ENCODE results near the gene TIMP4. TPM values are rescaled to one million over a fixed set of nuclear protein-coding genes. Genes with fewer than 3 reads are reported as not detected.

The TIMP4 gene
- polyA plus RNA-seq (2013, experiment 1 of 2): 20.4 TPM
- 11.2 TPM for polyA plus RNA-seq (2013, experiment 2 of 2)

DNA sequence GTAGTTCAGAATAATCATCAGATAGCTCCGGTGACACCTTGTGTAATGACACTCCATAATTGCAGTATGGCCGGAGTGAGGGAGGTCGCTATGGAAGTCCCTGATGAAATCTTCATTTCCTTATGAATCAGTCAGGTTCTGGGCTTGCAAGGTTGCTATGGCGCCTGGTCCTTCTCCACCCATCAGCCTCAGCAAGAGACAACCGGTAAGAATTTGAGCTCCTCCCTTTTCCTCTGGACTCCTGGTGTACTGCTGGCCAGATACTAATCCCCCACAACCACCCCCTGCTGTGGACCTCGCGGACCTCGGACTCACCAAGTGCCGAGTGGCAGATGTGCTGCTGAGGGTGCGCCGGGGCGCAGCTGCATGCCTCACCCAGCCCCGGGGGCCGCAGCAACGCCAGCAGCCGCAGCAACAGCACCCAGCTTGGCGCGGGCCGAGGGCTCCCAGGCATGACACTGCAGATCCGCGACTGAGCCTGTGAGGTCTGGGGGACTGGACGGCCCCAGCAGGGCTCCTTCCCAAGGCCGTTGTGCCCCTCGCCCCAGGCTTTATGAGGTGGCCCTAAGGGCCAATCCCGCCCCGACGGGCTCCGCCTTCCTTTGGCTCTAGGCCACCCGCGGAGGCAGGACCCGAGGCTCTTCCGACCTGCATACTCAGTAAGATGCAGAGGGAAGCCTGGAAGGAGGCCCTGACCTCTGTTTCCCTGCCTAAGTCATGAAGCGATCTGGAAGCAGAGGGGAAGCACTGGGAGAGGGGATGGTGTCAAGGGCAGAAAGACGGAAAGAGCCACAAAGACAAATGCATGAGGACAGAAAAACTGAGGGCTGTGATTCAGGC, at the start of gene TIMP4:
TIMP4 (minus strand) TSS at position 526 of the 840 bp plus-strand sequence; CDS start at position 454, 72 bp downstream.
- Histone ChIP-seq H3K36me3 (ENCODE audit: insufficient read depth, low read length) (peaks cover 7% of the 10 kb centered on the region; the same call in 1 of the 2 replicates), H3K4me1 (ENCODE audit: insufficient read depth, low read length) (peaks cover 32% of the 10 kb centered on the region), H3K9ac (ENCODE audit: low read depth, low read length) (peak within 1 kb of the TSS; percentile 53), H3K27me3 (ENCODE audit: insufficient read depth, low read length) (no peaks in the 10 kb centered on the region), H3K4me3 (ENCODE audit: low read length) (peak within 1 kb of the TSS; percentile 53), H3K27ac (ENCODE audit: low read depth, low read length) (peak within 1 kb of the TSS; percentile 93), H3K9me3 (ENCODE audit: insufficient read depth, low read depth, low read length) (no peaks in the 10 kb centered on the region)
- WGBS: 4% methylated on average over 34 of the region's 34 CpGs

DNA sequence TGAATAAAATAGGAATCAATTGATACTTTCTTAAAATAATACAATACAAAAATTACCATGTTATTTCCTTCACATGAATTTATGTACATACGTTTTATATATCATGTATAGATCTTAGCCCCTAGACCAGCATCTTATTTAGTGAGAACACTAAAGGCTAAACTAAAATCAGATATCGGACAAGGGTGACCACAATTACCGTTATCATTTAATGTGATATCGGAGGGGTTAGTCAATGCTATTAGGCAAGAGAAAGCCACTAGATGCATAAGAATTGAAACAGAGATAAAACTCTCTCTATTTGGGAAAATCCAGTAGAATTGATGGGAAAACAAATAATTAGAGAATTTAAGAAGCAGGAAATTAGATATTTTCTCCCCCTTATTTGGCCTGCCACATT, 46.5 kb upstream of the TIMP4 start:
- H3K27me3 ChIP-seq (ENCODE audit: insufficient read depth, low read length): no peaks in the 10 kb centered on the region
- no peak overlapping the region for H3K4me3 ChIP-seq (ENCODE audit: low read length)
- H3K9me3 ChIP-seq (ENCODE audit: insufficient read depth, low read depth, low read length): no peaks in the 10 kb centered on the region
- 100% methylated on average over 3 of the region's 4 CpGs for WGBS
- H3K9ac ChIP-seq (ENCODE audit: low read depth, low read length): no peak overlapping the region
- no peak overlapping the region for H3K27ac ChIP-seq (ENCODE audit: low read depth, low read length)
- H3K36me3 ChIP-seq (ENCODE audit: insufficient read depth, low read length): no peaks in the 10 kb centered on the region
- H3K4me1 ChIP-seq (ENCODE audit: insufficient read depth, low read length): no peaks in the 10 kb centered on the region

DNA sequence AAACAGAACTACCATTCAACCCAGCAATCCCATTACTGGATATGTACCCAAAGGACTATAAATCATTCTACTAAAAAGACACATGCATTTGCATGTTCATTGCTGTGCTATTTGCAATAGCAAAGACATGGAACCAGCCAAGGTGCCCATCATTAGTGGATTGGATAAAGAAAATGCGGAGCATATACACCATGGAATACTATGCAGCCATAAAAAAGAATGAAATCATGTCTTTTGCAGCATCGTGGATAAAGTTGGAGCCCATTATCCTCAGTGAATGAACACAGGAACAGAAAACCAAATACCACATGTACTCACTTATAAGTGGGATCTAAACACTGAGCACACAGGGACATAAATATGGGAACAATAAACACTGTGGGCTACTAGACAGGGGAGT, 43.1 kb upstream of the TIMP4 start:
- 100% methylated on average over 2 of the region's 2 CpGs for WGBS
- Histone ChIP-seq H3K4me3 (ENCODE audit: low read length) (no peak overlapping the region), H3K9ac (ENCODE audit: low read depth, low read length) (no peak overlapping the region)

DNA sequence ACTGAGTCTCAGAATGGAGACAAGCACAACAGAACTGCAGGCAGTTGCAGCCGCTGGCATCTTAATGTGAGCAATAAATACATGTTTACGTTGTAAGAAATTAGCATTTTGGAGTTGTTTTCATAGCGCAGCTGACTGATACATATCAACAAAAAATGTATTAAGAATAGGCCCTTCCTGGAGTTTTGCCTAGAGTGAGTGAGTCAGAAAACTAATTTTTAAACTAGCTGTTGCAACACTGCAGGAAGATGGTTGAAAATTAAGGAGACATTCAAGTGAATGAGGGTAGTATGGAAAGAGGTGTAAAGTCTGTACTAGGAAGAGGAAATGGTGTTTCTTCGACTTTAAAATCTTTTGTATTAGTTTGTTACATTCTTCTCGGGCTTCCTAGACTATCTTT, 39.6 kb upstream of the TIMP4 start:
- Histone ChIP-seq H3K9me3 (ENCODE audit: insufficient read depth, low read depth, low read length) (no peaks in the 10 kb centered on the region), H3K4me1 (ENCODE audit: insufficient read depth, low read length) (peaks cover 4% of the 10 kb centered on the region; the same call in 1 of the 2 replicates), H3K27me3 (ENCODE audit: insufficient read depth, low read length) (no peaks in the 10 kb centered on the region), H3K4me3 (ENCODE audit: low read length) (no peak overlapping the region), H3K27ac (ENCODE audit: low read depth, low read length) (no peak overlapping the region), H3K9ac (ENCODE audit: low read depth, low read length) (no peak overlapping the region), H3K36me3 (ENCODE audit: insufficient read depth, low read length) (no peaks in the 10 kb centered on the region)
- WGBS: 79% methylated on average over 5 of the region's 5 CpGs

More for the DNA sequence above, 43.1 kb upstream of the TIMP4 start:
- H3K36me3 ChIP-seq (ENCODE audit: insufficient read depth, low read length): no peaks in the 10 kb centered on the region
- no peaks in the 10 kb centered on the region for H3K4me1 ChIP-seq (ENCODE audit: insufficient read depth, low read length)
- no peaks in the 10 kb centered on the region for H3K9me3 ChIP-seq (ENCODE audit: insufficient read depth, low read depth, low read length)
- no peak overlapping the region for H3K27ac ChIP-seq (ENCODE audit: low read depth, low read length)
- no peaks in the 10 kb centered on the region for H3K27me3 ChIP-seq (ENCODE audit: insufficient read depth, low read length)

DNA sequence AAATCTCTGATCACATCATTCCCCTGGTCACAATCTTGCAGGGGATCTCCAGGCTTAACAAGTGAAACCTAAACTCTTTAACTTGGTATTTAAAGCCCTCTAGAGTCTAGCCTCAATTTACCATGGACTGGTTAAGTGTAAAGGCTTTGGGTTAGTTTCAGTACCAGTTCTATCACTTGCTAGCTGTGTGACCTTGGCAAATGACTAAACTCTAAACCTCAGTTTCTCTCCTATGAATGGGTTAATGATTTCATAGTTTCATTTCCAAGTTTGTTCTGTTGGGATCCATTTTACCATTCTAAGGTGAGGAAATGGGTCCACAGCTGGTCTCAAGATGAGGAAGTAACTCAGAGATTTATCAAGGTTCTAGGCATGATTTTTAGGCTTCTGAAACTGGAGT, 38.8 kb upstream of the TIMP4 start:
- no peak overlapping the region for H3K4me3 ChIP-seq (ENCODE audit: low read length)
- H3K9me3 ChIP-seq (ENCODE audit: insufficient read depth, low read depth, low read length): no peaks in the 10 kb centered on the region
- H3K27me3 ChIP-seq (ENCODE audit: insufficient read depth, low read length): no peaks in the 10 kb centered on the region
- H3K27ac ChIP-seq (ENCODE audit: low read depth, low read length): no peak overlapping the region
- peaks cover 4% of the 10 kb centered on the region; the same call in 1 of the 2 replicates for H3K4me1 ChIP-seq (ENCODE audit: insufficient read depth, low read length)
- no peaks in the 10 kb centered on the region for H3K36me3 ChIP-seq (ENCODE audit: insufficient read depth, low read length)
- no peak overlapping the region for H3K9ac ChIP-seq (ENCODE audit: low read depth, low read length)

DNA sequence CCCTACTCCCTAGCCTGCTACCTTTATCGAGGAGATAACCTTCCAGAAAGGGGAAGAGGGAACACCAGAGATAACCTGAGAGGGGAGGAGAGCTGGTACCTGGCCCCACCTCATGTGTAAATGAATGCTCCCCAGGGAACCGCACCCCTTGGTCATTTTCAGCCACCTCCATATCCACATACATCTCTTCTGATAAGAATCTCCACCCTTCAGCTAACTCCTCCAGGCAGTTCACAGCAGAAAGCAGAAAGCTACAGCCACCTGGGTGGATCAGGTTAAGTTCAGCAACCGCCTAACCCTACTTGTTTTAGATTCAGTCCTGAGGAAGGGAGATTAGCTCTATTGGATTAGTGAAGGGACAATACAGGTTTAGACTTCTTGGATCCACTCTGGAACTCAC, 38.0 kb upstream of the TIMP4 start:
- Histone ChIP-seq H3K4me3 (ENCODE audit: low read length) (no peak overlapping the region), H3K27ac (ENCODE audit: low read depth, low read length) (no peak overlapping the region), H3K4me1 (ENCODE audit: insufficient read depth, low read length) (peaks cover 4% of the 10 kb centered on the region; the same call in 1 of the 2 replicates), H3K36me3 (ENCODE audit: insufficient read depth, low read length) (no peaks in the 10 kb centered on the region), H3K9ac (ENCODE audit: low read depth, low read length) (no peak overlapping the region), H3K27me3 (ENCODE audit: insufficient read depth, low read length) (no peaks in the 10 kb centered on the region), H3K9me3 (ENCODE audit: insufficient read depth, low read depth, low read length) (no peaks in the 10 kb centered on the region)
- 91% methylated on average over 3 of the region's 3 CpGs for WGBS

DNA sequence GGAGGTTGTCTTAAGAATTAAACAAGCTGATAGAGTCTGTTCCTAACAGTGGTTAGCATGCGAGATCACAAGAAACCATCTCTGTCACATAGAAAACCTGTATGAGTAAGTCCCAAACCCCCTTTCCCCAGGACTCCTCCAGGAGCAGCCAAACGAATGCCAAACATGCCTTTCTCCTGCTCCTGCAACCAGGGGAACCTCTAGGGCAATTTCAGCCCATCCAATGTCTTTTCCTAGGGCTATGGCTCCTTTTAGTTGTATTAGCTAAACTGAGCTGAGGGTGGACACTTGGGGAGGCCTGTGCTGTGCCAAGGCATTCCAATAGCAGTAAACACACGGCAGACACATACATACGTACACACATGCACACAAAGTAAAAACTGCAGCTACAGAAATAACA, 36.5 kb upstream of the TIMP4 start:
- Histone ChIP-seq H3K36me3 (ENCODE audit: insufficient read depth, low read length) (no peaks in the 10 kb centered on the region), H3K4me1 (ENCODE audit: insufficient read depth, low read length) (peaks cover 4% of the 10 kb centered on the region; the same call in 1 of the 2 replicates), H3K27me3 (ENCODE audit: insufficient read depth, low read length) (no peaks in the 10 kb centered on the region), H3K9me3 (ENCODE audit: insufficient read depth, low read depth, low read length) (no peaks in the 10 kb centered on the region), H3K4me3 (ENCODE audit: low read length) (no peak overlapping the region), H3K9ac (ENCODE audit: low read depth, low read length) (no peak overlapping the region), H3K27ac (ENCODE audit: low read depth, low read length) (no peak overlapping the region)
- 74% methylated on average over 4 of the region's 4 CpGs for WGBS

DNA sequence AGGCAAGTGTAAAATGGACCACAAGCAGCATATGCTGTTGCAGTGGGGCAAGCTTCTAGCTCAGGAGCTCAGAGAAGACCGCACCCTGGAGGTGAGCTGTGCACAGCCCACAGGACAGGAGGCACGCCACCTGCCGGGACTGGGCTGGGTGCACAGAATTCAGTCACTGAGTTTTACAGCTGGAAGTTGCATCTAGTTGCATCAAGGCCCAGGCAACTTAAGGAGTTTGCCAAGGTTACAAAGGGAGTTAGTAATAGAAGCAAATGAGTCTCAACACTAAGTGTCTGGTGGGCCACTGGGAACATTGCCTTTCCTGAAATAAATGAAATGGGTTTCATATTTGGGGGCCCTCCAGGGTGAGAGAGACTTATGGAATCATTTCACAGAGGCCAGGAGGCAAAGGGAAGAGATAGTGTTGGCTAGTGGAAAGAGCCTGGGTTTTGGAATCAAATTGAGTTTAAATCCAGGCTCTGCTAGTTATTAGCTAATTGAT, 36.0 kb upstream of the TIMP4 start:
- H3K27me3 ChIP-seq (ENCODE audit: insufficient read depth, low read length): no peaks in the 10 kb centered on the region
- no peaks in the 10 kb centered on the region for H3K9me3 ChIP-seq (ENCODE audit: insufficient read depth, low read depth, low read length)
- WGBS: 88% methylated on average over 3 of the region's 3 CpGs
- no peak overlapping the region for H3K9ac ChIP-seq (ENCODE audit: low read depth, low read length)
- peaks cover 4% of the 10 kb centered on the region; the same call in 1 of the 2 replicates for H3K4me1 ChIP-seq (ENCODE audit: insufficient read depth, low read length)
- no peaks in the 10 kb centered on the region for H3K36me3 ChIP-seq (ENCODE audit: insufficient read depth, low read length)
- H3K4me3 ChIP-seq (ENCODE audit: low read length): no peak overlapping the region
- no peak overlapping the region for H3K27ac ChIP-seq (ENCODE audit: low read depth, low read length)

DNA sequence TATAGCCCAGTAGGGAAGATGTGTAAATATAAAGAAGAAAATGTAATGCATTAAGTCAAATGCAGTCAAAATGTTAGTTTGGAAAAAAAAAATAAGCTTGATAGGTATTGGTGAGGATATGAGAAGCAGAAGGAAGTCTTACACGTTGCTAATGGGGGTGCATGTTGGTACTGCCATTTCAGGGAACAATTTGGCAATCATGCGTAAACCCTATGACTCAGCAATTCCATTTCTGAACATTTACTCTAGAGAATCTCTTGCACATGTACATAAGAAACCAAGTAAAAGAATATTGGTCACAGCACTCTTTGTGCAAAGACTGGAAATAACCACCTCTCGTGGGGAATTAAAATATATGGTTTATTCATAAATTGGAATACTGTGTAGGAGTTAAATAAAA, 35.5 kb upstream of the TIMP4 start:
- Histone ChIP-seq H3K27me3 (ENCODE audit: insufficient read depth, low read length) (no peaks in the 10 kb centered on the region), H3K27ac (ENCODE audit: low read depth, low read length) (no peak overlapping the region)

DNA sequence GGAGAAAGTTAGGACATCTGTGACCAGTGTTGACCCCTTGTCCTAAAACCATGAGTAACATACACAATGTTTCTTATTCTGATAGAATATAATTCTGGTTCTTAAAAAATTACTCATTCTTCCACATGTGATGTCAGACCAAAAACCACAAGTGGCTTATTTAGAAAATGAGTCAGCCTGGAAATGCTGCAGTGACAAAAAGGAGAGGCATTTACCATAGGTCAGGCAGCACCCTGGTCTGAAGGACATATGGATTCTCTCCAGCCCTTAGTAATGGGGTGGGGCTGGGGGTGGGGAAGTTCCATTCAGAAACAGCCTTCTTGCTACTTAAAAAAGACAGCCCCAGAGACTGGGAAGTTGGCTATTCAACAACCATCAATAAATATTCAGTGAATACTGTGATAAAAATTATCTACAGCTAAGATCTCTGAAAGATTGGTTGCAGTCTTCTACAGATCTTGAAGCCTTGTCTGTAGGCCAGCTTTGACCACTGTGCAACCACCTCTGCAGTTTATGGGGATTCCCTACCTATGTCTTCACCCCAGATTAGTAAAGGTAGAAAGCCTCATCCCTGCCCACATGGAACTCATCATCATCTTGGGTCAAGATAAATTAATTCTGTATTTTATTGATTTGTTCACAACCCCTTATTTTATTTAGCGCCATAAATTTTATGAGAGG, 34.9 kb upstream of the TIMP4 start:
- no peak overlapping the region for H3K27ac ChIP-seq (ENCODE audit: low read depth, low read length)
- H3K4me3 ChIP-seq (ENCODE audit: low read length): no peak overlapping the region
- no peaks in the 10 kb centered on the region for H3K27me3 ChIP-seq (ENCODE audit: insufficient read depth, low read length)
- no peaks in the 10 kb centered on the region for H3K36me3 ChIP-seq (ENCODE audit: insufficient read depth, low read length)
- H3K9ac ChIP-seq (ENCODE audit: low read depth, low read length): no peak overlapping the region
- WGBS: 100% methylated on average over 1 of the region's 1 CpG
- peaks cover 4% of the 10 kb centered on the region; the same call in 1 of the 2 replicates for H3K4me1 ChIP-seq (ENCODE audit: insufficient read depth, low read length)
- H3K9me3 ChIP-seq (ENCODE audit: insufficient read depth, low read depth, low read length): no peaks in the 10 kb centered on the region

More for the DNA sequence above, 35.5 kb upstream of the TIMP4 start:
- no peaks in the 10 kb centered on the region for H3K36me3 ChIP-seq (ENCODE audit: insufficient read depth, low read length)
- peaks cover 4% of the 10 kb centered on the region; the same call in 1 of the 2 replicates for H3K4me1 ChIP-seq (ENCODE audit: insufficient read depth, low read length)
- no peaks in the 10 kb centered on the region for H3K9me3 ChIP-seq (ENCODE audit: insufficient read depth, low read depth, low read length)
- no peak overlapping the region for H3K9ac ChIP-seq (ENCODE audit: low read depth, low read length)
- WGBS: 90% methylated on average over 3 of the region's 3 CpGs
- H3K4me3 ChIP-seq (ENCODE audit: low read length): no peak overlapping the region

Data from HUES64 (cell line).